Spleen (tissue), 11 donors: ENCODE data around the gene TRIM58. TPM values are rescaled to one million over a fixed set of nuclear protein-coding genes. Genes with fewer than 3 reads are reported as not detected.

Experiments used
- DNase-seq: peaks from one replicate; pipeline ENCODE4 v3.0.0-alpha.2; 2020
- H3K27ac ChIP-seq, 8 donors: fragments of 200-600 bp; sonication (generic) in 7 of 8; 1 replicate in 4 of 8; 2 replicates in 4 of 8; pipeline versions ENCODE4 v1.5.0 to v1.8.0; 2016 to 2021; ENCODE audit warnings: inconsistent platforms in 4 of 8, mild to moderate bottlenecking in 4 of 8, moderate library complexity in 1 of 8
- H3K27me3 ChIP-seq, 7 donors: fragments of 200-600 bp; sonication (generic) in 6 of 7; replicated peaks in 1 of 7; 1 replicate in 4 of 7; 2 replicates in 3 of 7; pipeline versions ENCODE4 v1.5.0 to v1.8.0; 2016 to 2021; ENCODE audit warnings: inconsistent platforms in 3 of 7, mild to moderate bottlenecking in 1 of 7
- H3K36me3 ChIP-seq, 6 donors: fragments of 200-600 bp; sonication (generic) in 5 of 6; 1 replicate in 4 of 6; 2 replicates in 2 of 6; pipeline versions ENCODE4 v1.5.0 to v1.8.0; 2016 to 2021; ENCODE audit warnings: inconsistent platforms in 2 of 6
- H3K4me1 ChIP-seq, 6 donors: fragments of 200-600 bp; sonication (generic) in 5 of 6; 1 replicate in 3 of 6; 2 replicates in 3 of 6; pipeline versions ENCODE4 v1.5.0 to v1.8.0; 2016 to 2021; ENCODE audit warnings: inconsistent platforms in 3 of 6
- H3K4me3 ChIP-seq, 8 donors: fragments of 200-600 bp; sonication (generic) in 7 of 8; 1 replicate in 4 of 8; 2 replicates in 4 of 8; pipeline versions ENCODE4 v1.5.0 to v1.8.0; 2016 to 2021; ENCODE audit warnings: inconsistent platforms in 4 of 8, mild to moderate bottlenecking in 4 of 8, moderate library complexity in 2 of 8
- H3K9me3 ChIP-seq, 8 donors: fragments of 200-600 bp; sonication (generic) in 7 of 8; 1 replicate in 4 of 8; 2 replicates in 4 of 8; pipeline versions ENCODE4 v1.5.0 to v1.8.0; 2016 to 2021; ENCODE audit warnings: inconsistent platforms in 4 of 8
- POLR2A ChIP-seq, 3 donors: fragments of 450-650 bp; IDR thresholded peaks; one replicate each; pipeline ENCODE4 v1.5.1; 2017; ENCODE audit warnings: antibody characterized with exemption in 3 of 3, mild to moderate bottlenecking in 1 of 3
- POLR2AphosphoS5 ChIP-seq, 3 donors: sonication (generic); formaldehyde crosslinking; IDR thresholded peaks; one replicate each; pipeline ENCODE4 v1.5.1; 2017; ENCODE audit warnings: antibody characterized with exemption in 3 of 3
- WGBS, 5 donors: extraction: QIAGEN DNeasy Blood & Tissue Kit in 3 of 5; methylation state at CpG; one replicate each; pipeline versions ENCODE4 v1.1.5 to v1.1.7; 2013 to 2018; 5-methylcytosine and 5-hydroxymethylcytosine counted together
- intact Hi-C: fragments of 100-400 bp; cut with DNase I; formaldehyde crosslinking; loops from one replicate; pipeline ENCODE4 v1.15.0; 2023; ENCODE audit warnings: low total_unique reads
- polyA plus RNA-seq, 3 donors: library from polyadenylated mRNA; stranded (reverse); fragments of 200-250 nt; gene quantifications; one replicate each; pipeline ENCODE4 v1.2.1, GENCODE V29; 2013
- total RNA-seq, 7 donors: library from RNA; depleted of rRNA in 3 of 7; stranded (reverse); fragments of >200 nt in 3 of 7; fragmentation: NEBNext Ultra II Directional in 4 of 7; extraction: Animal tissue kit (Norgen Biotek cat#: 25700) in 4 of 7; gene quantifications; one replicate each; pipeline versions ENCODE4 v1.1.0 to v1.2.1, GENCODE V29; 2016 to 2021
- TF ChIP-seq, protein P1 (sequence below), 11 experiments: fragments of 200-600 bp in 7 of 11; fragments of 450-650 bp in 4 of 11; sonication (generic) in 4 of 11; IDR thresholded peaks in 8 of 11; conservative IDR thresholded peaks in 3 of 11; 1 replicate in 7 of 11; 2 replicates in 4 of 11; pipeline versions ENCODE4 v1.4.0 to v1.8.0; 2016 to 2021; ENCODE audit warnings: antibody characterized with exemption in 11 of 11, inconsistent platforms in 4 of 11, mild to moderate bottlenecking in 1 of 11
- donor health status: healthy with polysubstance abuse.
- donor health status: DM: no; HTN: no; CAD: no; lungs with moderate emphysema.
- donor health status: DM: no; HTN: no; CAD: no.
- donor health status: Bipolar disorder and iron deficiency.
- donor health status: healthy.
- donor health status: DM: no; HTN: no; CAD: no.
- donor health status: DM: yes; HTN: yes; CAD: no.

TRIM58 gene
- total and polyA plus RNA-seq, 10 donors, result 0.17 to 68.8 (median 5.8) TPM

DNA sequence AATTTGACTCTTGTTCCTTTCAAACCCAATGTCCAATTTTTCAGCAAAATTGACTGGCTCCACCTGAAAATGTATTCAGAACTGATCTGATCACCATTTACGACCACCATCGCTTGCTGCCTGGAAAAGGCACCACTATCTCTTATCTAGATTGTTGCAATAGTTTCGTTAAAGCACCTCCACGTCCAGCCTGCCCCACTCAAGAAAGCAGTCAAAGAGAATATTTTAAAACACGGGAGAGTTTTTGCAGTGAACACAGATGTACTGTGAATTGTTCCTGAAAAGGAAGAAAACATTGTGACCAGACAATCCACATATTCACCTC is 11.3 kb upstream of the TRIM58 start:
- DNase-seq, result no peak
- Histone ChIP-seq H3K27me3 (no peaks in the 10 kb centered on the region), H3K36me3 (no peaks in the 10 kb centered on the region), H3K9me3 (no peaks in the 10 kb centered on the region), H3K4me3 (no peak overlapping the region), H3K27ac (no peak overlapping the region), H3K4me1 (no peaks in the 10 kb centered on the region)
- intact Hi-C loops, result no loop called here
- TF ChIP-seq POLR2AphosphoS5 (IDR thresholded peaks at IDR 0.05) (no peak), POLR2A (IDR thresholded peaks at IDR 0.05) (no peak)
- TF ChIP-seq, protein P1, sequence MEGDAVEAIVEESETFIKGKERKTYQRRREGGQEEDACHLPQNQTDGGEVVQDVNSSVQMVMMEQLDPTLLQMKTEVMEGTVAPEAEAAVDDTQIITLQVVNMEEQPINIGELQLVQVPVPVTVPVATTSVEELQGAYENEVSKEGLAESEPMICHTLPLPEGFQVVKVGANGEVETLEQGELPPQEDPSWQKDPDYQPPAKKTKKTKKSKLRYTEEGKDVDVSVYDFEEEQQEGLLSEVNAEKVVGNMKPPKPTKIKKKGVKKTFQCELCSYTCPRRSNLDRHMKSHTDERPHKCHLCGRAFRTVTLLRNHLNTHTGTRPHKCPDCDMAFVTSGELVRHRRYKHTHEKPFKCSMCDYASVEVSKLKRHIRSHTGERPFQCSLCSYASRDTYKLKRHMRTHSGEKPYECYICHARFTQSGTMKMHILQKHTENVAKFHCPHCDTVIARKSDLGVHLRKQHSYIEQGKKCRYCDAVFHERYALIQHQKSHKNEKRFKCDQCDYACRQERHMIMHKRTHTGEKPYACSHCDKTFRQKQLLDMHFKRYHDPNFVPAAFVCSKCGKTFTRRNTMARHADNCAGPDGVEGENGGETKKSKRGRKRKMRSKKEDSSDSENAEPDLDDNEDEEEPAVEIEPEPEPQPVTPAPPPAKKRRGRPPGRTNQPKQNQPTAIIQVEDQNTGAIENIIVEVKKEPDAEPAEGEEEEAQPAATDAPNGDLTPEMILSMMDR (IDR thresholded peaks at IDR 0.05 in 8 of 11, conservative IDR thresholded peaks at IDR 0.05 in 3 of 11), result no peak
- 76 to 88% (median 84%) methylated on average over 5 of the region's 5 CpGs for WGBS, 5 donors

DNA sequence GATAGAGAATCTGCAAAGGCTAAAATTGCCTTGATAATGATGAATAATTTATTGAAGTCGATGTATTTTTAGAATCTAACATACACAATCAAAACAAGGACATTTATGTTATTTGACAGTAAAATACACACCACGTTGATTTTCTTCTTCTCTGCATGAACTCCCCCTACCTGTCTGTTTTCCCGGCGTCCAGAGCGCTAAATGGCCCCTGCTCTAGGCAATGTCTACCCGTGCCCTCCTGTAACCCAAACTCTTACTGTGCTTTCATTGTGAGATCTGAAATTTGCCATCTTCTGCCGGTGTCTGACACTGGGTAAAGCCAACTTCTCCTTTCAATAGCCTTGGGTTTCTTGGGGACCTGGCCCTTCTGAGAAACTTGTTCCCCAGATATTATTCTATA is 8.6 kb upstream of the TRIM58 start:
- WGBS, 5 donors, result 81 to 92% (median 87%) methylated on average over 7 of the region's 7 CpGs
- H3K4me3 ChIP-seq, result no peak overlapping the region
- no peak overlapping the region for H3K27ac ChIP-seq
- peaks cover 0 to 7% (median 0%) of the 10 kb centered on the region in 7 donors for H3K27me3 ChIP-seq
- DNase-seq, result no peak
- no peaks in the 10 kb centered on the region for H3K9me3 ChIP-seq
- no peaks in the 10 kb centered on the region for H3K36me3 ChIP-seq
- H3K4me1 ChIP-seq, result peaks cover 0 to 6% (median 0%) of the 10 kb centered on the region in 6 donors
- TF ChIP-seq, protein P1 (IDR thresholded peaks at IDR 0.05 in 8 of 11, conservative IDR thresholded peaks at IDR 0.05 in 3 of 11), result no peak
- no peak for TF ChIP-seq POLR2A (IDR thresholded peaks at IDR 0.05)
- no peak for TF ChIP-seq POLR2AphosphoS5 (IDR thresholded peaks at IDR 0.05)
- intact Hi-C loops, result no loop called here

DNA sequence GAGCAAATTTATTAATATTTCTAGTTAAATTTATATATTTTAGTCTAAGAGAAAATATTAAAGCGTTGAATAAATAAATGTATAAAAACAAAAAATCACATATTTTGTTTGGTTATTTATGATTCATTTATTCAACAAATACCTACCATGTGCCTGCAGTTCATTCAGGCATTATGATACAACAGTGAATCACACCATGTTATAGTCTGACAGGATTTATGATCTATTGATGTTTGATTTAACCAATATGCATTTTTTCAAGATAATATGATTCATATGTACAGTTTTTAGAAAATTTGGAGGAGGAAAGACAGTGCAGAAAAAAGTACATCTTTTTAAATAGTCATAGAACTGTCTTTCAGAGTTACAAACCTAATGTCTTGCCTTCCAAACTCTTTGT is 7.4 kb upstream of the TRIM58 start:
- 89 to 95% (median 90%) methylated on average over 1 of the region's 1 CpG for WGBS, 5 donors
- no peak overlapping the region for H3K4me3 ChIP-seq
- no peaks in the 10 kb centered on the region for H3K9me3 ChIP-seq
- no peak overlapping the region for H3K27ac ChIP-seq
- peaks cover 0 to 6% (median 0%) of the 10 kb centered on the region in 6 donors for H3K4me1 ChIP-seq
- no peaks in the 10 kb centered on the region for H3K36me3 ChIP-seq
- intact Hi-C loops, result no loop called here
- DNase-seq, result no peak
- H3K27me3 ChIP-seq, result peaks cover 0 to 7% (median 0%) of the 10 kb centered on the region in 7 donors
- TF ChIP-seq POLR2A (IDR thresholded peaks at IDR 0.05), result no peak
- TF ChIP-seq, protein P1 (IDR thresholded peaks at IDR 0.05 in 8 of 11, conservative IDR thresholded peaks at IDR 0.05 in 3 of 11), result no peak
- no peak for TF ChIP-seq POLR2AphosphoS5 (IDR thresholded peaks at IDR 0.05)

DNA sequence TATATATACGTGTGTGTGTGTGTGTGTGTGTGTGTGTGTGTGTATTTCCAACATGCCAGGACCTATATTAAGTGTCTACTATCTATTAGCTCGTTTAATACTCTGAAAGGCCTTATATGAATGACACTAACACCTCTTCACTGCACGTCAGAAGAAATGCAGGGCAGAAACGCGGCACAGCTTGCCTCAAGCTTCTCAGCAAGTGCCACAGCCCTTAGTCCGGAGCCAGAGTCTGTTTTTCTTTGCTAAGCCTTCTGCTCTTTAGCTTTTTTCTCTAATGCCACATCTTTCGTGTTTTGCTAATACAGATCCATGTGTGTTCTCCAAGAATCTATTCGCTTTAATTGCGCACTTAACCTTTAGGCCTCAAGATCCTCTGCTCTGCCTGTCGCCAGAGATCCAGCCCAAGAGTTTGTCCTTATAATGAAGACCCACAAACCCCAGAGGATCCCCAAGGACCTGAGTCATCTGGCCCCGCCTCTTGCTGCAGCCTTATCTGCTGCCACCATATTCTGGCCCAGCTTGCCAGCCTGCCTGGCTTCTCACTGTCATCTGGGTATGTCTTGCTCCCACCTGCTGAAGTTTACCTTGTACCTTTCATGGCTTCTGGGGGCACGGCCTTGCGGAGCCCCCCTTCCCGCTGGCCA is 2.0 kb upstream of the TRIM58 start:
- Histone ChIP-seq H3K4me3 (no peak overlapping the region), H3K4me1 (peaks cover 0 to 25% (median 17%) of the 10 kb centered on the region in 6 donors), H3K9me3 (no peaks in the 10 kb centered on the region), H3K27ac (no peak overlapping the region), H3K36me3 (no peaks in the 10 kb centered on the region), H3K27me3 (peaks cover 0 to 37% (median 12%) of the 10 kb centered on the region in 7 donors)
- 70 to 84% (median 81%) methylated on average over 14 of the region's 14 CpGs for WGBS, 5 donors
- no peak for DNase-seq
- TF ChIP-seq POLR2A (IDR thresholded peaks at IDR 0.05), result no peak
- TF ChIP-seq POLR2AphosphoS5 (IDR thresholded peaks at IDR 0.05), result no peak
- TF ChIP-seq, protein P1 (IDR thresholded peaks at IDR 0.05 in 8 of 11, conservative IDR thresholded peaks at IDR 0.05 in 3 of 11), result no peak
- intact Hi-C loops, result no loop called here
